H9 (cell line): ENCODE results near the gene HIBCH. TPM values are rescaled to one million over a fixed set of nuclear protein-coding genes. Genes with fewer than 3 reads are reported as not detected.
"Not testable (repeated sequence)": the region's sequence is repeated elsewhere in the genome, so short reads cannot be mapped to it uniquely, and the experiment has no call there.

ENCODE experiments used
- DNase-seq: peaks from one replicate; pipeline ENCODE4 v3.0.0-alpha.2; 2017
- H2AFZ ChIP-seq: one replicate; pipeline ENCODE4 v1.6.1; 2013; ENCODE audit warnings: mild to moderate bottlenecking, low read length, control low read depth, moderate library complexity
- H2AK5ac ChIP-seq: 2 replicates; pipeline ENCODE4 v1.6.1; 2013; ENCODE audit warnings: low read length, control low read depth, mixed read lengths; ENCODE audit not compliant: insufficient read length
- H2BK120ac ChIP-seq: one replicate; pipeline ENCODE4 v1.6.1; 2013; ENCODE audit warnings: low read depth, mild to moderate bottlenecking, low read length, control low read depth, inconsistent platforms; ENCODE audit not compliant: poor library complexity, severe bottlenecking
- H2BK12ac ChIP-seq: 2 replicates; pipeline ENCODE4 v1.6.1; 2013; ENCODE audit warnings: low read length, control low read depth, mixed read lengths, low read depth; ENCODE audit not compliant: insufficient read length
- H2BK15ac ChIP-seq: 2 replicates; pipeline ENCODE4 v1.6.1; 2013; ENCODE audit warnings: low read depth, low read length, control low read depth
- H2BK20ac ChIP-seq: one replicate; pipeline ENCODE4 v1.6.1; 2013; ENCODE audit warnings: low read depth, mild to moderate bottlenecking, low read length, control low read depth, inconsistent platforms; ENCODE audit not compliant: poor library complexity, severe bottlenecking
- H2BK5ac ChIP-seq: 2 replicates; pipeline ENCODE4 v1.6.1; 2013; ENCODE audit warnings: low read length, control low read depth, mixed read lengths; ENCODE audit not compliant: insufficient read length
- H3K14ac ChIP-seq: 2 replicates; pipeline ENCODE4 v1.6.1; 2013; ENCODE audit warnings: low read length, control low read depth; ENCODE audit not compliant: insufficient read depth
- H3K18ac ChIP-seq: 2 replicates; pipeline ENCODE4 v1.6.1; 2013; ENCODE audit warnings: low read depth, mild to moderate bottlenecking, mixed read lengths, low read length, control low read depth; ENCODE audit not compliant: insufficient read length
- H3K23ac ChIP-seq: 2 replicates; pipeline ENCODE4 v1.6.1; 2013; ENCODE audit warnings: low read length, control low read depth, mixed read lengths, low read depth; ENCODE audit not compliant: insufficient read length
- H3K23me2 ChIP-seq: 2 replicates; pipeline ENCODE4 v1.6.1; 2013; ENCODE audit warnings: low read depth, mild to moderate bottlenecking, mixed read lengths, low read length, control low read depth; ENCODE audit not compliant: insufficient read length, poor library complexity, severe bottlenecking
- H3K27ac ChIP-seq: 2 replicates; pipeline ENCODE4 v1.5.1; 2013; ENCODE audit warnings: low read length, control low read depth, mixed read lengths, low read depth; ENCODE audit not compliant: insufficient read length
- H3K27me3 ChIP-seq: 2 replicates; pipeline ENCODE4 v1.6.1; 2013; ENCODE audit warnings: low read length, control low read depth, inconsistent platforms; ENCODE audit not compliant: insufficient read depth
- H3K4ac ChIP-seq: 2 replicates; pipeline ENCODE4 v1.6.1; 2013; ENCODE audit warnings: low read depth, mild to moderate bottlenecking, control low read depth, inconsistent platforms, low read length, moderate library complexity
- H3K4me1 ChIP-seq: 2 replicates; pipeline ENCODE4 v1.6.1; 2013; ENCODE audit warnings: low read length, control low read depth, inconsistent platforms; ENCODE audit not compliant: insufficient read depth
- H3K4me2 ChIP-seq: 2 replicates; pipeline ENCODE4 v1.6.1; 2013; ENCODE audit warnings: low read length, control low read depth, mixed read lengths; ENCODE audit not compliant: insufficient read length, insufficient read depth
- H3K56ac ChIP-seq: 2 replicates; pipeline ENCODE4 v1.6.1; 2013; ENCODE audit warnings: low read depth, mild to moderate bottlenecking, mixed read lengths, low read length, control low read depth; ENCODE audit not compliant: insufficient read length
- H3K79me1 ChIP-seq: 2 replicates; pipeline ENCODE4 v1.6.1; 2013; ENCODE audit warnings: low read depth, mild to moderate bottlenecking, moderate library complexity, low read length, control low read depth, inconsistent platforms; ENCODE audit not compliant: insufficient read depth, poor library complexity, severe bottlenecking
- H3K79me2 ChIP-seq: 2 replicates; pipeline ENCODE4 v1.6.1; 2013; ENCODE audit warnings: low read length, control low read depth, inconsistent platforms; ENCODE audit not compliant: insufficient read depth
- H3K9ac ChIP-seq: 2 replicates; pipeline ENCODE4 v1.6.1; 2013; ENCODE audit warnings: low read length, control low read depth, mixed read lengths; ENCODE audit not compliant: insufficient read length; ENCODE audit errors: extremely low read depth
- H3K9me3 ChIP-seq: one replicate; pipeline ENCODE4 v1.6.1; 2013; ENCODE audit warnings: low read depth, low read length, inconsistent platforms; ENCODE audit not compliant: control insufficient read depth
- H3T11ph ChIP-seq: one replicate; pipeline ENCODE4 v1.6.1; 2013; ENCODE audit warnings: mild to moderate bottlenecking, low read length, control low read depth, inconsistent platforms
- H4K20me1 ChIP-seq: one replicate; pipeline ENCODE4 v1.6.1; 2013; ENCODE audit not compliant: control insufficient read depth, insufficient read length, insufficient read depth
- H4K5ac ChIP-seq: 2 replicates; pipeline ENCODE4 v1.6.1; 2013; ENCODE audit warnings: low read depth, mild to moderate bottlenecking, mixed read lengths, low read length, control low read depth; ENCODE audit not compliant: insufficient read length
- H4K8ac ChIP-seq: replicated peaks from 2 replicates; pipeline ENCODE4 v1.6.1; 2013; ENCODE audit warnings: low read length, control low read depth, mixed read lengths, low read depth; ENCODE audit not compliant: insufficient read length
- H4K91ac ChIP-seq: 2 replicates; pipeline ENCODE4 v1.6.1; 2013; ENCODE audit warnings: low read depth, mild to moderate bottlenecking, moderate library complexity, mixed read lengths, low read length, control low read depth; ENCODE audit not compliant: insufficient read length
- H3K27ac Mint-ChIP-seq, 3 experiments: 2 replicates in 2 of 3; 3 replicates in 1 of 3; pipeline ENCODE4 v1.8.0; 2020 to 2021; ENCODE audit warnings: mixed read lengths in 3 of 3, mild to moderate bottlenecking in 1 of 3, moderate library complexity in 1 of 3
- H3K27me3 Mint-ChIP-seq: 2 replicates; pipeline ENCODE4 v1.8.0; 2021; ENCODE audit warnings: low read depth, mild to moderate bottlenecking, moderate library complexity, mixed read lengths
- H3K36me3 Mint-ChIP-seq, 3 experiments: 2 replicates in 2 of 3; 3 replicates in 1 of 3; pipeline ENCODE4 v1.8.0; 2020 to 2021; ENCODE audit warnings: low read depth in 3 of 3, mixed read lengths in 3 of 3; ENCODE audit not compliant: insufficient read depth in 1 of 3
- H3K4me1 Mint-ChIP-seq, 2 experiments: 2 replicates each; pipeline ENCODE4 v1.8.0; 2020; ENCODE audit warnings: mixed read lengths in 2 of 2
- H3K4me3 Mint-ChIP-seq, 2 experiments: 2 replicates in 1 of 2; 3 replicates in 1 of 2; pipeline ENCODE4 v1.8.0; 2020 to 2021; ENCODE audit warnings: mild to moderate bottlenecking in 2 of 2, mixed read lengths in 2 of 2, moderate library complexity in 1 of 2
- H3K9me3 Mint-ChIP-seq, 2 experiments: 2 replicates in 1 of 2; 3 replicates in 1 of 2; pipeline ENCODE4 v1.8.0; 2020; ENCODE audit warnings: mild to moderate bottlenecking in 2 of 2, mixed read lengths in 2 of 2, moderate library complexity in 1 of 2
- WGBS: extraction: QIAGEN DNeasy Blood & Tissue Kit; methylation state at CpG from one replicate; pipeline ENCODE4 v1.1.7; 2013; ENCODE audit warnings: missing lambda C conversion rate, low lambda C conversion rate, mixed read lengths; ENCODE audit not compliant: insufficient read length; ENCODE audit errors: extremely low coverage; 5-methylcytosine and 5-hydroxymethylcytosine counted together
- total RNA-seq: library from RNA; stranded (reverse); gene quantifications from 2 replicates; pipeline ENCODE4 v1.2.1, GENCODE V29; 2021
- TF ChIP-seq, protein P1 (sequence below): fragments of 200-600 bp; sonication (generic); conservative IDR thresholded peaks from 3 replicates; pipeline ENCODE4 v1.8.0; 2021; ENCODE audit warnings: antibody characterized with exemption, mild to moderate bottlenecking

Gene HIBCH
- total RNA-seq, 1 experiment from 2014 or later: 28.0 TPM

DNA sequence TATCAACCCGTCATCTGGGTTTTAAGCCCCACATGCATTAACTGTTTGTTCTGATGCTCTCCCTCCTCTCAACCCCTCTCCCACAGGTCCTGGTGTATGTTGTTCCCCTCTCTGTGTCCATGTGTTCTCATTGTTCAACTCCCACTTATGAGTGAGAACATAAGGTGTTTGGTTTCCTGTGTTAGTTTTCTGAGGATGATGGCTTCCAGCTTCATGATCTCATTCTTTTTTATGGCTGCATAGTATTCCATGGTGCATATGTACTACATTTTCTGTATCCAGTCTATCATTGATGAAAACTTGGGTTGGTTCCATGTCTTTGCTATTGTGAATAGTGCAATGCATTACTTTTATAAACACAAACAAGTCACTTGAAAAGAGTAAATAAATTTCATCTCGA lies 16.8 kb upstream of the HIBCH start:
- Histone ChIP-seq H3K18ac (no peak overlapping the region), H4K20me1 (no peaks in the 10 kb centered on the region), H2BK20ac (no peak overlapping the region), H3K79me1 (no peaks in the 10 kb centered on the region), H3K14ac (no peak overlapping the region), H2AFZ (no peak overlapping the region), H2BK120ac (no peak overlapping the region), H3K23me2 (no peaks in the 10 kb centered on the region), H2AK5ac (no peak overlapping the region), H3K4ac (no peak overlapping the region), H3K79me2 (no peaks in the 10 kb centered on the region), H3T11ph (no peak overlapping the region), H3K27ac (no peak overlapping the region), H3K27me3 (no peaks in the 10 kb centered on the region), H3K4me1 (no peaks in the 10 kb centered on the region), H2BK5ac (no peak overlapping the region), H4K5ac (no peak overlapping the region), H2BK15ac (no peak overlapping the region), H3K4me2 (no peak overlapping the region), H3K23ac (no peak overlapping the region), H4K91ac (no peak overlapping the region), H3K9ac (no peak overlapping the region), H3K56ac (no peak overlapping the region), H4K8ac (no peak overlapping the region), H3K9me3 (no peaks in the 10 kb centered on the region), H2BK12ac (no peak overlapping the region)
- Mint-ChIP-seq H3K27ac (no peak overlapping the region), H3K9me3 (no peaks in the 10 kb centered on the region; a peak in 1 of 5 replicates), H3K27me3 (no peaks in the 10 kb centered on the region), H3K4me3 (no peak overlapping the region), H3K4me1 (peaks cover 4 to 5% of the 10 kb centered on the region in 2 experiments), H3K36me3 (no peaks in the 10 kb centered on the region)
- TF ChIP-seq, protein P1, sequence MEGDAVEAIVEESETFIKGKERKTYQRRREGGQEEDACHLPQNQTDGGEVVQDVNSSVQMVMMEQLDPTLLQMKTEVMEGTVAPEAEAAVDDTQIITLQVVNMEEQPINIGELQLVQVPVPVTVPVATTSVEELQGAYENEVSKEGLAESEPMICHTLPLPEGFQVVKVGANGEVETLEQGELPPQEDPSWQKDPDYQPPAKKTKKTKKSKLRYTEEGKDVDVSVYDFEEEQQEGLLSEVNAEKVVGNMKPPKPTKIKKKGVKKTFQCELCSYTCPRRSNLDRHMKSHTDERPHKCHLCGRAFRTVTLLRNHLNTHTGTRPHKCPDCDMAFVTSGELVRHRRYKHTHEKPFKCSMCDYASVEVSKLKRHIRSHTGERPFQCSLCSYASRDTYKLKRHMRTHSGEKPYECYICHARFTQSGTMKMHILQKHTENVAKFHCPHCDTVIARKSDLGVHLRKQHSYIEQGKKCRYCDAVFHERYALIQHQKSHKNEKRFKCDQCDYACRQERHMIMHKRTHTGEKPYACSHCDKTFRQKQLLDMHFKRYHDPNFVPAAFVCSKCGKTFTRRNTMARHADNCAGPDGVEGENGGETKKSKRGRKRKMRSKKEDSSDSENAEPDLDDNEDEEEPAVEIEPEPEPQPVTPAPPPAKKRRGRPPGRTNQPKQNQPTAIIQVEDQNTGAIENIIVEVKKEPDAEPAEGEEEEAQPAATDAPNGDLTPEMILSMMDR: no peak
- no CpG with 5 or more reads among the region's 2 CpGs for WGBS
- DNase-seq: no peak

DNA sequence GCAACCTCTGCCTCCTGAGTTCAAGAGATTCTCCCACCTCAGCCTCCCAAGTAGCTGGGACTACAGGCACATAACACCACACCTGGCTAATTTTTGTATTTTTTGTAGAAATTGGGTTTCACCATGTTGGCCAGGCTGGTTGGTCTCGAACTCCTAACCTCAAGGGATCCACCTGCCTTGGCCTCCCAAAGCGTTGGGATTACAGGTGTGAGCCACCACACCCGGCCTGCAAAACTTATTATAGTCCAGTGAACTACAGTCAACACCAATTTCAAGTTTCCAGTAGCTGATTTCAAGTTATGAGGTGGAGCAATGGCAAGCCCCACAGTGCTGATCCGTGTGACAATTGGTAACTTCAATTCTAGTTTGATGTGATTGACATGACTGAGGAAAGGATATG lies 16.0 kb upstream of the HIBCH start:
- WGBS: no CpG with 5 or more reads among the region's 4 CpGs

More for the DNA sequence above, 16.0 kb upstream of the HIBCH start:
- H2BK12ac ChIP-seq, H3K23me2 ChIP-seq, H3K9me3 ChIP-seq, H2AFZ ChIP-seq, H2AK5ac ChIP-seq, H3K4ac ChIP-seq, H3K4me2 ChIP-seq, H2BK15ac ChIP-seq, H4K8ac ChIP-seq, H3K4me1 ChIP-seq, H2BK20ac ChIP-seq, H3K9ac ChIP-seq, H3T11ph ChIP-seq, H3K79me2 ChIP-seq, H4K20me1 ChIP-seq, H3K4me3 Mint-ChIP-seq, H2BK5ac ChIP-seq, H3K36me3 Mint-ChIP-seq, H3K79me1 ChIP-seq, H3K4me1 Mint-ChIP-seq, DNase-seq, H3K14ac ChIP-seq, H3K9me3 Mint-ChIP-seq, H3K56ac ChIP-seq, H3K27me3 ChIP-seq, H3K27ac Mint-ChIP-seq, H2BK120ac ChIP-seq, H3K18ac ChIP-seq, H3K23ac ChIP-seq, H4K91ac ChIP-seq, H4K5ac ChIP-seq, H3K27me3 Mint-ChIP-seq, H3K27ac ChIP-seq: not testable (repeated sequence)
